Testis (tissue), 2 donors: Measurements from ENCODE around the gene SMAD6.

Experiments used
- CTCF ChIP-seq, 3 experiments: fragments of 450-650 bp in 2 of 3; fragments of 200-600 bp in 1 of 3; sonication (generic) in 1 of 3; IDR thresholded peaks; one replicate each; pipeline ENCODE4 v1.5.1; 2016 to 2019; ENCODE audit warnings: antibody characterized with exemption in 3 of 3, mild to moderate bottlenecking in 2 of 3, moderate library complexity in 1 of 3
- POLR2A ChIP-seq: fragments of 450-650 bp; IDR thresholded peaks from one replicate; pipeline ENCODE4 v1.6.1; 2017; ENCODE audit warnings: antibody characterized with exemption, mild to moderate bottlenecking, moderate library complexity

- TF ChIP-seq CTCF (IDR thresholded peaks at IDR 0.05) (no peak), POLR2A (no peak)
These were observed 41.2 kb downstream of the SMAD6 start for GRCh38 chr15:66743204-66743603.
